OCI-LY7 (cell line): Measurements from ENCODE around the gene HACL1. TPM values are rescaled to one million over a fixed set of nuclear protein-coding genes. Genes with fewer than 3 reads are reported as not detected.
"Not testable (repeated sequence)": the region's sequence is repeated elsewhere in the genome, so short reads cannot be mapped to it uniquely, and the experiment has no call there.

Source experiments
- BruUV-seq: library from RNA; stranded (reverse); fragments of 400-500 nt; replicated peaks from 2 replicates; lab custom pipeline; 2021; lab: Mats Ljungman, UMichigan
- CTCF ChIA-PET: fragments of 300-600 bp; sonication (Branson Sonifier 250); formaldehyde crosslinking; loops from one replicate; lab custom pipeline; 2022; ENCODE audit warnings: antibody characterized with exemption; ENCODE audit not compliant: unreplicated experiment; lab: Charles Lee
- POLR2A ChIA-PET: fragments of 300-600 bp; sonication (Branson Sonifier 250); formaldehyde crosslinking; loops from one replicate; lab custom pipeline; 2022; ENCODE audit warnings: antibody characterized with exemption; lab: Charles Lee
- DNase-seq: peaks from one replicate; pipeline ENCODE4 v3.0.0-alpha.2; 2015; ENCODE audit warnings: low spot score
- H2AFZ ChIP-seq: fragments of 200-600 bp; sonication (generic), shearing (Covaris generic); 2 replicates; pipeline ENCODE4 v1.6.1; 2014; ENCODE audit warnings: mild to moderate bottlenecking, antibody characterized with exemption, low read length, moderate library complexity
- H3K27ac ChIP-seq: fragments of 200-600 bp; sonication (generic); 2 replicates; pipeline ENCODE4 v1.5.1; 2014; ENCODE audit warnings: mixed run types, low read depth, mild to moderate bottlenecking, moderate library complexity, low read length, inconsistent platforms; ENCODE audit not compliant: poor library complexity, severe bottlenecking
- H3K36me3 ChIP-seq: fragments of 200-600 bp; sonication (generic); 2 replicates; pipeline ENCODE4 v1.6.1; 2014; ENCODE audit warnings: mild to moderate bottlenecking, antibody characterized with exemption, low read length, moderate library complexity, mixed read lengths; ENCODE audit not compliant: insufficient read depth
- H3K4me1 ChIP-seq: fragments of 200-600 bp; sonication (generic); 2 replicates; pipeline ENCODE4 v1.5.1; 2014; ENCODE audit warnings: mild to moderate bottlenecking, low read length; ENCODE audit not compliant: insufficient read depth, poor library complexity, severe bottlenecking
- H3K4me2 ChIP-seq: fragments of 200-600 bp; sonication (generic); 2 replicates; pipeline ENCODE4 v1.6.1; 2014; ENCODE audit warnings: mild to moderate bottlenecking, low read length
- H3K4me3 ChIP-seq: fragments of 200-600 bp; sonication (generic); 2 replicates; pipeline ENCODE4 v1.5.1; 2014; ENCODE audit warnings: mild to moderate bottlenecking, low read depth, low read length; ENCODE audit not compliant: poor library complexity, severe bottlenecking
- H3K79me2 ChIP-seq: fragments of 200-600 bp; sonication (generic); 2 replicates; pipeline ENCODE4 v1.6.1; 2016; ENCODE audit warnings: low read depth, mild to moderate bottlenecking, low read length, moderate library complexity, mixed read lengths; ENCODE audit not compliant: insufficient read depth
- H3K9me2 ChIP-seq: fragments of 200-600 bp; sonication (generic); 2 replicates; pipeline ENCODE4 v1.6.1; 2016; ENCODE audit warnings: mild to moderate bottlenecking, low read length, mixed read lengths; ENCODE audit not compliant: insufficient read depth
- H3K9me3 ChIP-seq: fragments of 200-600 bp; sonication (generic); 2 replicates; pipeline ENCODE4 v1.6.1; 2014; ENCODE audit warnings: mild to moderate bottlenecking, mixed run types, low read length, mixed read lengths
- H4K20me1 ChIP-seq: fragments of 200-600 bp; sonication (generic); 2 replicates; pipeline ENCODE4 v1.6.1; 2014; ENCODE audit warnings: mild to moderate bottlenecking, antibody characterized with exemption, low read length, moderate library complexity, mixed read lengths; ENCODE audit not compliant: insufficient read depth
- CTCF ChIP-seq: fragments of 200-600 bp; sonication (generic); conservative IDR thresholded peaks from 2 replicates; pipeline ENCODE4 v1.5.1; 2014; ENCODE audit warnings: mild to moderate bottlenecking, antibody characterized with exemption, low read length, moderate library complexity, mixed read lengths
- EZH2phosphoT487 ChIP-seq: fragments of 200-600 bp; sonication (generic); IDR thresholded peaks from 2 replicates; pipeline ENCODE4 v1.6.1; 2018; ENCODE audit warnings: low read depth, borderline replicate concordance, mild to moderate bottlenecking, mixed run types, antibody characterized with exemption, low read length, moderate library complexity, mixed read lengths
- intact Hi-C: fragments of 100-400 bp; cut with micrococcal nuclease; formaldehyde crosslinking; loops from one replicate; pipeline ENCODE4 v1.10.0; 2022; ENCODE audit not compliant: unreplicated experiment
- total RNA-seq, 2 experiments: library from RNA; depleted of rRNA in 1 of 2; stranded (reverse); fragments of >200 nt in 1 of 2; shearing (Covaris generic) in 1 of 2; gene quantifications; 2 replicates each; pipeline ENCODE4 v1.2.3, GENCODE V29; 2014 to 2022

HACL1 gene
- total RNA-seq, 2 experiments from 2014 or later: 22.0 to 25.5 TPM

DNA sequence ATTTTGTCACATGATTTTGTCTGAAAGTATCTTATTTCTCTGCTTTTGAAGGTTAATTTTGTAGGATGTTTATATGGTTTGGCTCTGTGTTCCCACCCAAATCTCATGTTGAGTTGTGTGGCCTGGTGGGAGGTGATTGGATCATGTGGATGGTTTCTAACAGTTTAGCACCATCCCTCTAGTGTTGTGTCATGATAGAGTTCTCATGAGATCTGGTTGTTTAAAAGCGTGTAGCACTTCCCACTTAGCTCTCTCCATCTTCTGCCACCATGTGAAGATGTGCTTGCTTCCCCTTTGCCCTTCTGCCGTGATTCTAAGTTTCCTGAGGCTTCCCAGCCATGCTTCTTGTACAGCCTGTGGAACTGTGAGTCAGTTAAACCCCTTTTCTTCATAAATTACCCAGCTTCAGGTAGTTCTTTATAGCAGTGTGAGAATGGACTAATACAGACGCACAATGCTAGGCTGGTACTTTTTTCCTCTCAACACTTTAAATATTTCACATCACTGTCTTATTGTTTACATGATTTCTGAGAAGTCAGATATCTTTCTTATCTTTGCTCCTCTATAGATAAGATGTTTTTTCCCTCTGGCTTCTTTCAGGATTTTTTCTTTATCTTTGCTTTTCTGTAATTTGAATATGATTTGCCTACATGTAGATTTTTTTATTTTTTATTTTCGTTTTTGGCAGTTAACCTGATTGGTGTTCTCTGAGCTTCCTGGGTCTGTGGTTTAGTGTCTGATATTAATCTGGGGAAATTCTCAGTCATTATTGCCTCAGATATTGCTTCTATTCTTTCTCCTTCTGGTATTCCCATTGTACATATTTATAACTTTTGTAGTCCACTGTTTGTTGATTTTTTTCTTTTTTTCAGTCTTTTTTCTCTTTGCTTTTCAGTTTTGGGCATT is 22.4 kb upstream of the HACL1 start:
- BruUV-seq: no TSS peak
- CTCF ChIA-PET: no interaction called here
- intact Hi-C loops: no loop called here

GRCh38 chr3:15619659-15620464 is 18.5 kb upstream of the HACL1 start:
- DNase-seq: peak; percentile 7
- H3K4me2 ChIP-seq, H3K9me3 ChIP-seq, intact Hi-C loops, H2AFZ ChIP-seq, H4K20me1 ChIP-seq, POLR2A ChIA-PET, H3K4me1 ChIP-seq, H3K36me3 ChIP-seq, H3K79me2 ChIP-seq, H3K4me3 ChIP-seq, BruUV-seq, H3K27ac ChIP-seq, H3K9me2 ChIP-seq: not testable (repeated sequence)
- CTCF ChIA-PET: interaction anchor here (0.6 kb wide), 1 partner anchor 400 kb away, joined by 3 read pairs; no protein-coding TSS in a partner anchor

More for the DNA sequence above, 22.4 kb upstream of the HACL1 start:
- TF ChIP-seq EZH2phosphoT487 (no peak), CTCF (no peak)
- no peaks in the 10 kb centered on the region for H3K36me3 ChIP-seq
- no peak overlapping the region for H3K4me2 ChIP-seq
- H3K4me1 ChIP-seq: no peaks in the 10 kb centered on the region
- POLR2A ChIA-PET: interaction anchor here (0.6 kb wide), 1 partner anchor 267 kb away, joined by 3 read pairs; no protein-coding TSS in a partner anchor
- no peak for DNase-seq
- no peak overlapping the region for H3K27ac ChIP-seq
- no peaks in the 10 kb centered on the region for H3K9me2 ChIP-seq
- no peaks in the 10 kb centered on the region for H4K20me1 ChIP-seq
- no peak overlapping the region for H3K4me3 ChIP-seq
- peaks cover 8% of the 10 kb centered on the region; the same call in 1 of the 2 replicates for H3K9me3 ChIP-seq
- H2AFZ ChIP-seq: no peak overlapping the region
- H3K79me2 ChIP-seq: no peaks in the 10 kb centered on the region

GRCh38 chr3:15616053-15616452 is 14.7 kb upstream of the HACL1 start:
- intact Hi-C loops: no loop called here
- no peaks in the 10 kb centered on the region for H3K36me3 ChIP-seq
- H3K4me2 ChIP-seq: no peak overlapping the region
- H3K9me2 ChIP-seq: no peaks in the 10 kb centered on the region
- no peaks in the 10 kb centered on the region for H4K20me1 ChIP-seq
- ChIA-PET CTCF (no interaction called here), POLR2A (interaction anchor here (0.6 to 0.7 kb wide), 2 partner anchors 11 to 285 kb away, joined by 3 to 4 read pairs; no protein-coding TSS in a partner anchor)
- TF ChIP-seq EZH2phosphoT487 (no peak), CTCF (no peak)
- no peak overlapping the region for H3K27ac ChIP-seq
- no peaks in the 10 kb centered on the region for H3K79me2 ChIP-seq
- no peak for DNase-seq
- no TSS peak for BruUV-seq
- H3K4me3 ChIP-seq: no peak overlapping the region
- peaks cover 9% of the 10 kb centered on the region; the same call in 1 of the 2 replicates for H3K9me3 ChIP-seq
- H2AFZ ChIP-seq: no peak overlapping the region
- no peaks in the 10 kb centered on the region for H3K4me1 ChIP-seq
